IPS DF 6.9 (cell line): ENCODE data around the gene ABCA4.
A peak's percentile ranks its signal among the peaks of the same experiment; 100 is the strongest.

Experiments used
- DNase-seq: peaks from one replicate; pipeline ENCODE4 v3.0.0-alpha.2; 2013; ENCODE audit warnings: low read depth, low spot score
- H3K27ac ChIP-seq: one replicate; pipeline ENCODE4 v1.5.1; 2013; ENCODE audit warnings: low read length, control low read depth
- H3K27me3 ChIP-seq: 2 replicates; pipeline ENCODE4 v1.6.1; 2013; ENCODE audit warnings: mild to moderate bottlenecking, low read length; ENCODE audit not compliant: control insufficient read depth, insufficient read depth
- H3K36me3 ChIP-seq: 2 replicates; pipeline ENCODE4 v1.6.1; 2013; ENCODE audit warnings: low read length; ENCODE audit not compliant: control insufficient read depth, insufficient read depth
- H3K4me1 ChIP-seq: 2 replicates; pipeline ENCODE4 v1.6.1; 2013; ENCODE audit warnings: low read length; ENCODE audit not compliant: control insufficient read depth, insufficient read depth
- H3K4me3 ChIP-seq: 2 replicates; pipeline ENCODE4 v1.5.1; 2013; ENCODE audit warnings: mild to moderate bottlenecking, low read length
- H3K9me3 ChIP-seq: 2 replicates; pipeline ENCODE4 v1.6.1; 2013; ENCODE audit warnings: low read length, inconsistent platforms; ENCODE audit not compliant: control insufficient read depth, insufficient read depth
- WGBS: extraction: QIAGEN DNeasy Blood & Tissue Kit; methylation state at CpG from one replicate; pipeline ENCODE4 v1.1.7; 2013; ENCODE audit warnings: mixed read lengths, missing lambda C conversion rate; ENCODE audit not compliant: insufficient read length, insufficient coverage; 5-methylcytosine and 5-hydroxymethylcytosine counted together

The ABCA4 gene

DNA sequence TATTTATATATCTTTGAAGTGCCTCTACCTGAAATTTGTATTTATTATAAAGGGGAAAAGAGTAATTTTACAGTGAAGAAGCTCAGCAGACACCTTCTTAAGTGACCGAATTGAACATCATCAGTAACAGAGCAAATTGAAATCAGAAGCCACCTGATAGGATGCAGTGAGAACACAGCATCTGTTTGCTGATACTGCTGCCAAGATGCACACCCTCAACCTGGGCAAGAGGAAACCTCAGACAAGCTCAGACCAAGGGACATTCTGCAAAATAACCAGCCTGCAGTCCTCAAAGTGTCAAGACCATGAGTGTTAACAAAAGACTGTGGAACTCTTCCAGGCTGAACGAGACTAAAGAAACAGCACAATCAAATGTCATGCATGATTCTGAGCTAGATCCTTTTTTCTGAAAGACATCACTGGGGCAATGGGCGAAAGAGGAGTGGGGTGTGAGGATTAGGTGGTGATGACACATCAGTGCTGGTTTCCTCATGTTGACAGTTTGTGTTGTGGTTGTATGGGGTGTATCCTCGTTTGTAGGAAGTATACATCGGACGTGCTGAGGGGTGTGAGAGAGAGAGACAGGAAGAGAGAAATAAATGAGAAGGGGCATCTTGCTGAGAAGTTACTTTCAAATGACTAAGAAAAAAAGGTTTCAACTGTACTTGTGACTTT lies 103.7 kb downstream of the ABCA4 start:
- no CpG with 5 or more reads among the region's 6 CpGs for WGBS
- Histone ChIP-seq H3K4me3 (no peak overlapping the region), H3K9me3 (no peaks in the 10 kb centered on the region), H3K27me3 (no peaks in the 10 kb centered on the region; the same call in 1 of the 2 replicates), H3K4me1 (peaks cover 8% of the 10 kb centered on the region), H3K36me3 (no peaks in the 10 kb centered on the region), H3K27ac (no peak overlapping the region)
- no peak for DNase-seq

DNA sequence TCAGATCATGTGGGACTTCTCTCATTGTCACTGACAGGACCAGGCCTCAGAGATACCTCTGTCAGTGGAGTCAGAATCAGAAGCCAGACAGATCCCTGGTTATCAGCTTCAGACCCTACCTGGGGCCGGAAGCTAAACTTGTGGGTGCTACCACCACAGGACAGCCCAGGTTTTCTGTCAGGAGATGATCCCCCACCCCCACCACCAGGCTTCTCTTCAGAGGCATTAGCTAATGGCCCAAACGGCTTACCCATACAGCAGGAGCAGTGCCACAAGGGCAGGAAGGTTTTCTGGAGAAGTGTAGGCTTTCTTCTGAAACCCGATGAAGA lies 105.5 kb downstream of the ABCA4 start:
- no peaks in the 10 kb centered on the region for H3K9me3 ChIP-seq
- peaks cover 10% of the 10 kb centered on the region for H3K4me1 ChIP-seq
- no peaks in the 10 kb centered on the region for H3K36me3 ChIP-seq
- no peak overlapping the region for H3K4me3 ChIP-seq
- DNase-seq = no peak
- no peaks in the 10 kb centered on the region for H3K27me3 ChIP-seq
- H3K27ac ChIP-seq = no peak overlapping the region
- WGBS = no CpG with 5 or more reads among the region's 3 CpGs

DNA sequence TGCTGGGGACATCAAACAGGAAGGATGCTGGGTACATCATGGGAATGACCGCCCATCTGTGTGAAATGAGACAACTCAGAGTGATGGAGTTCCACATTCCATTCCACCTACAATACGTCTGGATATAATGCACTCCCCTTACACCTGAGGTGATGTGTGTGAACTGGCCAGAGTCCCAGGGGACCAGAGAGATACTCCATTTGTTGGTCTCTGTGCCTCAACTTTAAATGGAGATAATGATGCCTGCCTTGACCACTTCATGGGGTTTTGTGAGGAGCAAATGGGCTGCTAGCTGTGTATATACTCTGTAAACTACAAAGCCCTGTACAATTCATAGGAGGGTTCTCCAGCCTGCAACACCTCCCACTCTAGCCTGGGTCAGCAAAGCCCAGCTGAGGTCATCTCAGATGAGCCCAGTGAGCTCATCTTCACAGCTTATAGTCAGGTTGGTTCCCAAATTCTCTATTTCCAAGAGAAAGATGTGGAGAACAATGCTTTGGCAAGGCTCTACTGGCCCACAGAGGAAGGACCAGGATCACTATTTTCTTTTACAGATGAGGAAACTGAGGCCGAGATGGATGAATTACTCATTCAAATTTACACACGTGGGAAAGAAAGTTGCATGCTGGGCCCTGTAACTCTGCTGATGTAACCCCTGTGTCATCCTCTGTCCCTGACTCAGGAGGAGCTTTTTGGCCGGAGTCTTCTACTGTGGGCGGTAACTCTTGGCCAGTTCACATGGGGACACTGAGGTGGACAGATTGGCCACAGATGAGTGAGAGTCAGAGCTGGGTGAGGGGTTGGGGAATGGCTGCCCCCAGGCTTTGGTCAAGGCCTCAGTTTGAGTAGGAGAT lies 106.1 kb downstream of the ABCA4 start:
- DNase-seq = no peak
- no peaks in the 10 kb centered on the region for H3K36me3 ChIP-seq
- WGBS = no CpG with 5 or more reads among the region's 6 CpGs
- H3K27ac ChIP-seq = no peak overlapping the region
- peaks cover 10% of the 10 kb centered on the region for H3K4me1 ChIP-seq
- H3K27me3 ChIP-seq = no peaks in the 10 kb centered on the region
- H3K9me3 ChIP-seq = no peaks in the 10 kb centered on the region
- no peak overlapping the region for H3K4me3 ChIP-seq

DNA sequence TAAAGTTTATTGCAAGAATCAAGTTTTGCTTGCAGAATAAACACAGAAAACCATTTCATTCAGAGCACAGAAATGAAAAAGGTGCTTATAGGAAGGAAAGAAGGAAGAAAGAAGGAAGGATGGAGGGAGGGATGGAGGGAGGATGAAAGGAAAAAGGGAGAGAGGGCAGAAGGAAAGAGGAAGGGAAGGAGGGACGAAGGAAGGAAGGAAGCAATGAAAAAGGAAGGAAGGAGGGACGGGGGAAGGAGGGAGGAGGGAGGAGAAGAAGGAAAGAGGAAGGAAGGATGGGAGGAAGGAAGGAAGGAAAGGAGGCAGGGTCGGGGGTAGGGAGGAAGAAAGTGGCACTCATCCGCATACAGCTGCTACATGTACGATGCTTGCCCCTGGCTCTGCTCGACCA lies 106.9 kb downstream of the ABCA4 start:
- DNase-seq = no peak
- H3K4me3 ChIP-seq = no peak overlapping the region
- H3K27me3 ChIP-seq = no peaks in the 10 kb centered on the region
- WGBS = 100% methylated on average over 1 of the region's 6 CpGs
- H3K9me3 ChIP-seq = no peaks in the 10 kb centered on the region
- no peaks in the 10 kb centered on the region for H3K36me3 ChIP-seq
- H3K4me1 ChIP-seq = peaks cover 9% of the 10 kb centered on the region
- H3K27ac ChIP-seq = no peak overlapping the region

DNA sequence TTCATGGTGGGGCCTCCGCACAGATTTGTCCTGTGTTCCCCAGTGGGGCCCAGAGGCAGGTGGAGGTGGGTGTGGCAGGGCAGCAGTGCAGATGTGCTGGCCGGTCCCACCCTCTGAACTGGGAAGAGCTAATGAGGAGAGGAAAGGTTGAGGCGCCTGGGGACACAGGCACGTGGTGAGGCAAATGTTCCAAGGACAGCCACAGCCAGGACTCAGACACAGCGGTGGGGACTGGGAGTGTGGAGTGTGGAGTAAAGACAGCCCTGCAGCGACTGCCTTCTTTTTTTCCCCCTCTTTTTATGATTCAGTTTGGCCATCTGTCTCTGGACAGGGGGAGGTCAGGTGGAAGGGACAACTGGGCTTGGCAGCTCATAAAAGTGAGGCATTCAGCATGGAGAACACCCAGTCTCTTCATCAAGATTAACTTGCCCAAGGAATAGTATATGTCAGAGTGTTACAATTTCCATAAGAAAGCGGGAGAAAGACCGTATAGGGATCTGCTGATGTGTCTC lies 107.5 kb downstream of the ABCA4 start:
- Histone ChIP-seq H3K27me3 (no peaks in the 10 kb centered on the region), H3K36me3 (no peaks in the 10 kb centered on the region), H3K27ac (no peak overlapping the region), H3K4me1 (peaks cover 9% of the 10 kb centered on the region), H3K4me3 (no peak overlapping the region), H3K9me3 (no peaks in the 10 kb centered on the region)
- no peak for DNase-seq
- no CpG with 5 or more reads among the region's 8 CpGs for WGBS

DNA sequence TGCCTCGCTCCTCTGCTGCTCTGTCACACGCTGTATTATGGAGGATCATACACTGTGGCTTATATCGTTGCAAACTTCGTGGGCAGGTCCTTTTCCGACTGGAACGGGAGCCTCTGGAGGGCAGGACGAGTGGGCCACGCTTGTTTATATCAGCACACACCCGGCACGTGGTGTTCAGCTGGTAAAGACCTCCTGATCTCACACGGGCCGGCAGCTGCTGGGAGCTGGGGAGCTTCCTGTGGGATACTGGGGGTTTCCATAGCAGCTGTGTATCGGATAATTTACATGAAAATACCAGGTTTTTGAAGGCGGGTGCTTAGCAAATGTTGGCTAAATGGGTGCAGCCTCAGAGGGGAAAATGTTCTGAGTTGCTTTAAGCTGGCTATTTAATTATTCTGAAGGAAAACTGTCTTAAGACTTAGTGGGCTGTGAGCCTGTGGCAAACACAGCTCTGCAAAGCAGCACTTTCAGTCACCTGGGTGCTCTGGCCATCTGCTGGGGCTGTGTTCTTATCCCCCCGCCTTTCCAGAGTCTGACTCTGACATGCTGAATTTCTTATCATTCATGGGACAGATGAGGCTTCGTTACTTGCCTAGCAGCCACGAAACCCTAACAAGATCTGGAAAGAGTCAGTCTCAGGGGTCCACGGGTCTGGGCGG lies 108.1 kb downstream of the ABCA4 start:
- no peaks in the 10 kb centered on the region for H3K27me3 ChIP-seq
- no CpG with 5 or more reads among the region's 19 CpGs for WGBS
- no peaks in the 10 kb centered on the region for H3K36me3 ChIP-seq
- H3K4me1 ChIP-seq = peaks cover 9% of the 10 kb centered on the region
- no peak overlapping the region for H3K4me3 ChIP-seq
- DNase-seq = peak; percentile 27
- H3K27ac ChIP-seq = no peak overlapping the region
- H3K9me3 ChIP-seq = no peaks in the 10 kb centered on the region

DNA sequence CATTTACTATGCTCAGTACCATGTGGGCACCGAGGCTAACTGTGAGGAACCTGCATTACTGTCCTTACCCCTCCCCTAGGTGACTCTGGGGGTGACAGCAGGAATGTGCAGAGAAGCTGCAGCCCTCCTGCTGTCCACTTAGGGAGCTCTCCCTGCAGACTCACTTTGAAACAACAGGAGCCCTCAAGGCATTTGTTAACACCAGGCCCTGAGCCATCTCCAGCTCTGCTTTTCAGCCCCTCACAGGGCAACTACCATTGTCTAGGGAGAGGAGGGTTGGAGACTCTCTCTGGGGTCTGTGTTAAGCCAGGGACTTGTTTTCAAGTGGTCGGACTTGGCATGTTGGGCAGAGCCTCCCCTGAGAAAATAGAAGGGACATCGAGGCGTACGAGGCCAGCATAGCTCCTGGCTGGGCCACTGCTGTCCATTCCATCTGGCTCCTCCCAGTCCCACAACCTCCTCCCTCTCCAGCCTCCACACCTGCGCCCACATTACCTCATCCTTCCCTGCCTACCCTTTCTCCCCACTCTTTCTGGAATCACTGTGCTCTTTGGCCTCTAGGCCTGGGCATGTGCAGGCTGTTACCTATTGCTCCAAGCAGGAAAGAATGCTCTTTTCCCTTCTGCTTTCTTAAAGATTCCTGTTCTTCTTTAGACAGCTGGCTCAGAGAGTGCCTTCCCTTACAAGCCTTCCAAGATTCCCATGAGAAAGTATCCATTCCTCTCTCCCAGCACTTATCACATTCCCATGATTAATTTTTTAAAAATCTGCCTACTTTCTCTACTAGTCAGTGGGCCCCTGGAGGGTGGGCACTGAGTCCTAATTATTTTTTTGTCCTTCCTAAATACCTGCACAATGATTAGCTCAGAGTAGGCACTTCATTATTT lies 109.0 kb downstream of the ABCA4 start:
- no peak overlapping the region for H3K27ac ChIP-seq
- peaks cover 9% of the 10 kb centered on the region for H3K4me1 ChIP-seq
- DNase-seq = no peak
- H3K9me3 ChIP-seq = no peaks in the 10 kb centered on the region
- H3K4me3 ChIP-seq = no peak overlapping the region
- H3K36me3 ChIP-seq = no peaks in the 10 kb centered on the region
- no CpG with 5 or more reads among the region's 6 CpGs for WGBS
- H3K27me3 ChIP-seq = no peaks in the 10 kb centered on the region

DNA sequence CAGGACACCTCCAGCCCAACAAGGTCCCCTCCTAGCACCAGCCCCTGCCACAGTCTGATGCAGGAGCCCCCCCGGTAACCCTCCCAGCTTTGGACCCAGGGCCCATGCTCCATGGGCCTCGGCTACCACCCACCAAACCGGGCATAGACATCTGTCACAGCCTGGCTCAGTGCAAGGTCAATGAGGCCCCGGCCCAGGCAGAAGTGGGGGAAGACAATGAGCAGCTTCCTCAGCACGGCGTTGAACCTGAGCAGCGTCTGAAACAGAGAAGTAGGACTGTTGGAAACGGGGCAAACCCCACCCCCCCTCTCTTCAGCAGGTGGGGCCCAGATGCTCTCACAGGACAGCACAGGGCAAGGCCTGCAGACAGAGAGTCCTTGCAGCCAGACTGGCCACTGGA lies 109.8 kb downstream of the ABCA4 start:
- Histone ChIP-seq H3K4me3 (no peak overlapping the region), H3K36me3 (no peaks in the 10 kb centered on the region), H3K27me3 (no peaks in the 10 kb centered on the region), H3K4me1 (peaks cover 9% of the 10 kb centered on the region), H3K27ac (no peak overlapping the region), H3K9me3 (no peaks in the 10 kb centered on the region)
- WGBS = no CpG with 5 or more reads among the region's 8 CpGs
- no peak for DNase-seq

DNA sequence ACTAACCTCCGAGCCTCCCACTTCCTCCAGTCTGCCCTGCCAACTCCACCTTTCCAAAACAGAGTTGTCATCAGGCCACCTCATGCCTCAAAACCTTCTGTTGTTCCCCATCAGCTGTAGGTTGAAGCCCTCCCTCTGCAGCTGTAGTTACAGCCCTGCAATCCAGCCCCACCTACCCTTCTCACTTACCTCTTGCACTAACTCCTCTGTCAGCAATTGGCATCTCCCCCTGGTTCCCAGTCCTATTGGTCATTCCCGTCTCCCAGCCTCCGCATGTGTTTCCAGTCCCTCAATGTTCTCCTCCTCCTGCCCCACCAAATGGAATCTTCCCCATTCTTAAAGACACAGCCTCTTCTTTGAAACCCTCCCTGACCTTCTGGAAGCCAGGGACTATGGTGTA lies 111.6 kb downstream of the ABCA4 start:
- Histone ChIP-seq H3K27ac (no peak overlapping the region), H3K9me3 (no peaks in the 10 kb centered on the region), H3K36me3 (no peaks in the 10 kb centered on the region), H3K27me3 (no peaks in the 10 kb centered on the region), H3K4me3 (no peak overlapping the region), H3K4me1 (peaks cover 9% of the 10 kb centered on the region)
- WGBS = no CpG with 5 or more reads among the region's 3 CpGs
- DNase-seq = no peak

DNA sequence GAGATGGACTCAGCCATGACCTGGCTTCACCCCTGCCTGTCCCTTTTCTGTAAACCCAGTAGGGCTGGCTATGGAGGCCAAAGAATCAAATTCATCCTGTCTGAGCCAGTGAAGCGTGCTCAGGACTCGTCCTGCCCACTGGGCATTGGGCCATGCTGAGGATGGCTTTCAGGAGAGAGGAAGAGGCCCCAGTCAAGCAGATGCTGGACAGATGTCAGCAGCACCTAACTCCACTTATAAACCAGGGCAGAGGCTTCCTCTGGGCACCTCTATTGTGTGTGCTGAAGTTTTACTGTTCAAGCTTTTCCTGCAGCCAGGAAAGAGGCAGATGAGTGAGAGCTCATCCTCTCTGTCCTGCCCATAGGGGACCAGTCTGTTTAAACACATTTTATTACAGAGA lies 114.3 kb downstream of the ABCA4 start:
- Histone ChIP-seq H3K27me3 (no peaks in the 10 kb centered on the region), H3K36me3 (no peaks in the 10 kb centered on the region), H3K27ac (no peak overlapping the region), H3K4me1 (peaks cover 1% of the 10 kb centered on the region; the same call in 1 of the 2 replicates), H3K4me3 (no peak overlapping the region), H3K9me3 (no peaks in the 10 kb centered on the region)
- no CpG with 5 or more reads among the region's 2 CpGs for WGBS
- DNase-seq = no peak
